ENCODE results near the gene ZRANB1.
A peak's percentile ranks its signal among the peaks of the same experiment; 100 is the strongest.

ZRANB1 gene

DNA sequence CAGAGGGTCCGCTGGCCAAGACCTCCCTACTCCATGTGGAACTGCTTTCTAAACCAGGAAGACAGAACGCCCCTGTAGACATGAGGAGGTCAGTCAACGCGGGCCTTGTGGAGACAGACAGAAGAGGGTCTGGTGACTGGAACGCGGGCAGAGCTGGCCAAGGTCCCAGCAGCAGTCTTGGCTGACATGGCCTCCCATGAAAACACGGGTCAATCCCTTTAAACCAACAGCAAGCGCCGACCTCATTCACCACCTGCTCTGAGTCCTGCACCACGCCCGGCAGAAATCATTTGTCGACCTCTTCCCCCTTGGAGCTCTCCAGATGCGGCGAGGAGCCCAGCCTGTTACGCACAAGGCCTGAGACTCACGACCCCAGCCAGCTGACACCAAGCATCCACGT lies 78.5 kb downstream of the ZRANB1 start:
- no peak for DNase-seq (ENCODE audit: low spot score)

DNA sequence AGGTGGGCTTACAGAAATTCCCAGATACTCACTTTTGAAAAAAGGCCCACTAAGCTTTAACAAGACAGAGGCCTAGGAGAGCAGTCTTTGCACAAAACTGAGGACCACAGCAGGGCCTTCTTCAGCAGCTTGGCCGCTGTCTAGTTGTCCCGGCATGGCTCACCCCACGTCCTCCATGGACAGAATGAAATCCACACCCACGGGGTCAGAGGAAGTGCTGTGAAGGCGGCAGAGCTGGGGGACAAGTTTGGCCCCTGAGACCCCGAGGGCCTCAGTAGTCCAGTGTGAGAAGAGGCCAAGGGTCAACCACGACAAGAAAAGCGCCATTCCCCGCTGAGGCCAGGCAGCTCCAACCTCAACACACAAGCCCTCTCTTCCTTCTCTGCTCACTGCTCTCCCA lies 78.9 kb downstream of the ZRANB1 start:
- DNase-seq (ENCODE audit: low spot score) = no peak

DNA sequence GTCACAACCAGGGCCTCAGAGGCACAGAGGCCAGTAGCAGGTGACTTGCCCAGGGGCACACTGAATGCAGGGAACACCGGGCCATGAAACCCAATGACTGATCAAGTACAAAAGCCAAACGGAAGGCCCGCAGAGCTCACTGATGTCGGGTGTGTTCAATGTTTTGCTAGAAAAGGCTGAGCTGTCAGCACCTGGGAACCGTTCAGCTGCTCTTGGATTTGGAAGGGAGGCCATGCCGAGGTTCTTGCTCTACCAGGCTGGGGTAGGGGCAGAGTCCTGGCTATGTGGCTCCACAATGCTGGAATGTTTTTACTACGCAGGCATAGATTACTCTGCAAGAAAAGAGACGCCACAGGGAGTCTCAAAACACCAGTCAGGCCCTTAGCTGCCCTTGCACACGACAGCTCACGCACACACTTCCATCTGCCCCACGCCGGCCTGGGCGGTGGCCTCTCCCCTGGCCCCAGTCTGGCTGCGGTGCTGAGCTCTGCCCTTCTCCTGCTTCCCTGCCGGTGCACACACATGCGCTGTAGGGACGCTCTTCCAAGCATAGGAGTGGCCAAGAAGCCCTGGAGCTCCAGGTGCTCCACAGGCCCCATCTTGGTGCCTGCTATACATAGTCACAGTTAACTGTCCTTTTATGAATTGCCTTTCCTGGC lies 79.9 kb downstream of the ZRANB1 start:
- no peak for DNase-seq (ENCODE audit: low spot score)

DNA sequence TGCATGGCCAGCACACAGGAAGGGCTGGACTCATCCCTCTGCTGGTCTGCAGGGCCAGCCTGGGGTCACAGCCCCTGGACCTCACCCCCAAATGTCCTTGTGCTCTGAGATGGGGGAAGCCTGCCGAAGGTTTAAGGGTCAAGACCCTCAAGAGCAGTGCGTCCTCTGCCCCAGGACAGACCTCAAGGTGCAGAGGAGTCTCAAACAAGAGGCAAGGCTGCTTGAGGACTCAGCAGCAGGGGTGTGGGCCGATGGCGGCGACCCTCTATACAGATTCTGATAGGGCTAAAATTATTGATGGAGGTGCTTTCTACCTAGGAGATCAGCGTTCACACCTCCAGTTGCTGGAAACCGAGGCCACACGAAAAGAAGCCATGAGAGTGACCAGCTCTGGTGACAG lies 80.7 kb downstream of the ZRANB1 start:
- no peak for DNase-seq (ENCODE audit: low spot score)

DNA sequence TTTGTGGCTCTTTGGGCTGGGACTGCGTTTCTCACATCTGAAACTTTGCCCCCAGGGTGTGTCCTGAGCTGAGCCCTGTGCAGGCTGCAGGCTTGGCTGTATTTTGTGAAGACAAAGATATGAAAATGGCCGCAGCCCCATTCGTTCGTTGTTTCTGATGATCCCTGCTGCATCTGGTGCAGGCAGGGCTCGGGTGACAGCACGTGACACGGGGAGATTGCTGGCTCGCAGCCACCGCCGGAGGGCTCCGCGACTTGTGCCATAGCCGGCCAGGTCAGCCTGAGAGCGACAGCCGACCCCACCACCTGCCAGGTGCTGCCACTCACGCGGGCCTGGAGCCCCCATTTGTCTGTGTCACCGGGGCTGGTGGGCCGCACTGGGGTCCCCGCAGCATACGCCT lies 81.3 kb downstream of the ZRANB1 start:
- no peak for DNase-seq (ENCODE audit: low spot score)

DNA sequence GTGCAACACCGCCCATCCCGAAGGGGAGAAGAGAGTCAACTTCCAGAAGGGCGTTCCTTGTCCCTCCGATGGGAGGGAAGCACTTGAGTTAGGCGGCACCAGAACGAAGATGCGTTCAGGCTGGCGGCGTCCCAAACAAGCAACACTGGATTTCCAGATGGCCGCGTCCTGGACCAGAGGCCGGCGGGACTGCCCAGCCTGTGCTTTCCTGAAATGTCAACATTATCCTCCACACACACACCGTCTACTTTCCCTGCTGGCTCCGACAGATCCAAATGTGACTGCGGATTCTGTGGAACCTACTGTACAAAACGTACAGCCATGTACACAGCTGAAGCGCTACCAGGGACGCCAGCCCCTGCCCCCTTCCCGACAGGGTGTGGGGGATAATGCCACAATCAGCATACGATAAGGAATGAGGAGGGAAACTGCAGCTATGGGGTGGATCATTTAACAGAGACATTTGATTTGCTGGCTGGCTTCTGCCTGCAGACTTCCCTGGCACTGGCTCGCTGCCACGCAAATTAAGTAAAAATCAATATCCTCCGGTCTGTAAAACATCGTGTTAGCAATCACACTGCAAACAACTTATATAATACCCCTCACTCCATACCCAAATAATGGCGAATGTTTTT lies 82.1 kb downstream of the ZRANB1 start:
- no peak for DNase-seq (ENCODE audit: low spot score)

DNA sequence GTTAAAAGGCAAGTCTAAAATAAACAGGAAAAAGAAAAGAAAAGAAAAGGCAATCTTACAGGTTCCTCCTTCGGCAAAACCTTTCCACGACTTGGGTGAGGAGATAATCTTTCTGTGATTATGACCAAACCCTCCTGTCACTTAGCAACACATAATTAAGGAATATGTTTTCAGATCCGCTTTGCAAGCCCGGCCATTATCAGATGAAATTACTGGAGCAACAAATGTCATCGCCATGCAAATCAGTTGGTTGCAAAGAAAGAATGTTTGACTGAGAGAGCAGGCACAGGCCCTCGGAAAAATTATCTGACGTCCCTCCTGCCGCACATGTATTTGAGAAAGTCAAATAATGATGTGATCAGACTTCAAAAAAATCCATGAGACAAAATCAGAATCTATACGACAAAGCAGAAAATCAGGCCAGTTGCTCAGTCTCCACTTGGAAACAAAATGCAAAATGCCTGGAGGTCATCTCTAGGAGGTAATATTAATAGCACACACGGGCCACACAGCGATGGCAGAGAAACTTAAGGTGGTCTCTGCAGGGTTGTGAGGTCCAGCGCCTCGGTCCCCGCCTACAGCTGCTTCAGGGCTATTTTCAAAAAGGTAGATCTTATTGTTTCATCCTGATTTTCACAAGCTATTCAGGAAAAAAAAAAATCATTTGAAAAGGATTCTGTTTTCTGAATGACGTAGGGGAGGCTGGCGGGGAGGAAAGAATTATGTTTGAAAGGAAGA lies 82.7 kb downstream of the ZRANB1 start:
- peak; percentile 51 for DNase-seq (ENCODE audit: low spot score)

DNA sequence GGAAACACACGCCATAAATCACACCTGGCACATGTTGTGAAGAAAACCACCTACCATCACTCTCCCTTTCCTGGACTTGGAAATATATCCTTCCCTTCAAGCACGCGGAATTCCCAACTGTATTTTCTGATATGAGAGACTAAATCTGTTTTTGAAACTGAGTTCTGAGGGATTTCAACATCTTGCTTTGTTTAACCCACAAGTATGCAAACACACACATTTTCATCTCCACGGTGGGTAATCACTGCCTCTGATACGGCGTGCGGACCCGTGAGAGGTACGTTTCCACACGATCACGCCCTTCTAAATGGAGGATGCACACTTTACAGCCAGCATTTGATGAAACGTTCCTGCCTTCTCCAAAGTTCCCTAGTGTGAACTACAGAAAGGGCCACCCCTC lies 83.4 kb downstream of the ZRANB1 start:
- peak; percentile 27 for DNase-seq (ENCODE audit: low spot score)

DNA sequence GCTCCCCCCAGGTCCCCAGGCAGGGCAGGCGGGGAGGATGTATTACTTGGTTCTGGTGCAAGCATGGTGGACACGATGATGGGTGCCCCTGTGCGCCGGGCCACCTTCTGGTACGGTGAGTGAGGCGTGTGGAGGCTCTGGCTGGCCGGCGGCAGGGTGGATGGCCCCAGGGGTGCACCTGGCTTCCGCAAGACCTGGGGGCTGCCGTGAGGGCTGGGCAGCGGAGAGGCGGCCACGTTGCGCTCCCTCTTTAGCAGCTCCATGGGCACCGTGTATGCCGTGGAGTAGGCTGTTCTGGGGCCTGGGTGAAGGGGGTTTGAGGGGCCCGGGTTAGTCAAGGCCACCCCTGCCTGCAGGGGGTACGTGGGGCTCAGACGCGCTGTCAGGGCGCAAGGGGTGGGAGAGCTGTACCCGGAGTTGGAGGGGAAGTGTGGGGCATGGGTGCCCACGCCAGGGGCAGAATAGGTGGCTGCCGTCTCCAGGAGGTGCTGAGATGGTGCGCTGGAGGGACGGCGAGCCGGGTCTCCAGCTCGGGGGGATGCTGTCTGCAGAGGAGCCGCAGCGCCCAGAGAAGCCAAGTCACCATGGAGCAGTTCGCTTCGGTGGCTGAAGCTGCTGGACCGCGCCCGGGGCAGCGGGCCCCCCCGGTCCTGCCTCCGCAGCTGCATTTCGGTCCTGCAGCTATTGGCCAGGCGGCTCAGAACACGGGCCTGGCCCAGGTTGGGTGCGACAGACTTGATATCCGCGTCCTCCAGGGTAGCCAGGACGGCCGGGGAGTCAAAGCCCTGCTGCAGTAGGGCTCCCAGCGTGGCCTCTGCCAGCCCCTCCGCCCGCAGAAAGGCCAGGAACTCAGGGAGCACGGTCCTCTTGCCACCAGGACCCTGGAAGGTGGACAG lies 84.4 kb downstream of the ZRANB1 start:
- no peak for DNase-seq (ENCODE audit: low spot score)

DNA sequence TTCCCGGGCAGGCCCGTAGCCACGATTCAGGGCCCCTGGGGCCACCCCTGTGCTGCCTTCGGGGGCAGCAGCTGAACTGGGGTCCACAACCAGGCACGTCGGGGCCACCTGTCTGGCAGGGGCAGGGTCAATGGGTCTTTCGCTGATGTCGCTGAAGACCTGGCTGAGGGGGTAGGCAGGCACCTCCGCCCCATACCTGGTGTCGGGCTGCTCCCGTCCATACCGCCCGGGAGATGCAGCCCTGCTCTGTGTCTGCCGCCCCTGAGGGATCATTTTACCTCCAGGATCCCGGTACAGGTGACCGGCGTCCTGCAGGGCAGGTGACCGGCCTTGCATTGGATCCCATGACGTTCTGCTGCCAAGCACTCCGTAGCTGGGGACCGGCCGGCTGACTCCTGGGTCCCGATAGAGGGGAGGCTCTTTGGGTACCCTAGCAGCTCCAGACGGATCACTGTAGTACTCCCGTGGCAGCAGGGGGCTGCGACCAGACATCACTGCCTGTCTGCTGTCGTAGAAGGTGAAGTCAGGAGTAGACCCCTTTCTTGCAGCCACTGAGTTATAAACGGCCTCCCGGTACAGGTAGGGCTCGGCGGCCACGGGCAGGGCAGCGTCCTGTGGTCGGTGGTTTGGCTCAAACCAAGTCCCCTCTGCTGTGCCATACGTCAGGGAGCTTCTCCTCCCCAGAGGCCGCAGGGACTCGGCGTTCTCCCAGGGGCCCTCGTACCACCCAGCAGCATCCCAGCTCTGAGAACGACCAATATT lies 85.2 kb downstream of the ZRANB1 start:
- DNase-seq (ENCODE audit: low spot score) = no peak

DNA sequence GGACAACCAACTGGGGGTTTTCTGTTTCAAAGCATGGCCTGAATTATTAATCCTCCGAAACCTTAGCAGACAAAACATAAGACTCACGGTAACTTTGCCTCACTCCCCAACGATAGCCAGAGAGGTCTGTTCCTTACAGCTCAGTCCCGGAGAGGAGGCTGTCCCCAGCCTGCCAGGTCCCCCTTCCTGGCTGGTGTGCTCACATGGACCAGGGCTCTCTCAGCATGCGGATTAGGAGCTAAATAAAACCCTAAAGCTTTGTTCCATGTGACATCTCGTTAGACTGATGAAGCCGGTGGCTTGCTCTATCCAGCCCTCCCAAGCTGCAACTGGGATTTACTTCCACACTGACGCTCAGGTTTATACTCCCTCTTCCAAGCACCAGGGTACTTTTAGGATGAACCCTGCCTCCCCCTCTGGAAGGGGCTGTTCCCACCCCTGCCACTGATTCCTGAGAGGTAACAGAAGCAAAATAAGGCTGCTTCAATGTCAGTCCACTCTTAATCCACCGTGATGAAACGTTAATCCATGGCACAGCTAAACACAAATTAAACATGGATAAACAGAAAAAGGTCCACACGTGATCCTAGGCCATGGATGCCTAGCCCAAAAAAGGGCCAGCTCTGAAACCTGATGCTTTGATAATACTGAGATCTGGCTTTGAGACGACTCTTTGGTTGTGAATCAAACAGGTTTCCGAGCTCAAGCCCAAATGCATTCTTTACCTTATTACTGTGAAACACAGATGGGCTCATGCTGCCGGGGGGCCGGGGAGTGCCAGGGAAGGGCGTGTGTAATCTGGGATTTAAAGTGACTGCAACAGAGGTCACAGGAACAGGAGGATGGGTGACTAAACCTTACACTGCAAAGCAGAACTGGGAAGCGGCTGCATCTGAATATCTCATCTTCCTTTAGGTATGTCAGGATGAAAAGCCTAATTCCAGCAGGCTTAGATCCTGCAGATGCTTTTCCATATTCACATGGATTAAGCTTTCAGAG lies 86.2 kb downstream of the ZRANB1 start:
- no peak for DNase-seq (ENCODE audit: low spot score)

DNA sequence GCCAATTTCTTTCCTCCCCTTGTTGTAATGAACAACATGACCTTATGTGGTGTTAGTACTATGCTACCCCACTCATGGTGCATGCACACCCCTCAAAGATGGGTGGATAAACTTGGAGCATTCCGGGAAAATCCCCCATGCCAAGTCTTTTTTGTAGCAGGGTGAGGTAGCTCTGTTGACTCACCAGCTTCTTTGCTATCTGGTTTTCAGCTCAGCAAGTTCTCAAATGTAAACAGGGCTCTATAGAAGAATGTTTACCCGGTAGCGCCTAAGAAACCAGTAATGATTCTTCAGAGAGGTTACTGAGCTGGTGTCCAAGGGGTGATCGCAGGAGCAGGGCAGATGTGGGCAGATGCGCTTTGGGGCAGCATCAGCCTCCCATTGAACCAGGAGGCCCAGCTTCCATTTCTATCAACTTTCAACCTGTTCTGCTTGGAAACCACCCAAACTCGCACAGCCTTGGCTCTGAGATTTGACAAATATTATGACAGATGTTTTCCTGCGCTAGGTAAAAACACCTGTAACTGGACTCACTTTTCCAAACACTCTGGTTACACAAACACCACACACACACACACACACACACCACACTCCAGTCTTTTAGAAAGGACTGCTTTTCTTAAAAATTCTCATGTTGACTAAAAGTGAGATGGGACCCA lies 87.8 kb downstream of the ZRANB1 start:
- DNase-seq (ENCODE audit: low spot score) = no peak

DNA sequence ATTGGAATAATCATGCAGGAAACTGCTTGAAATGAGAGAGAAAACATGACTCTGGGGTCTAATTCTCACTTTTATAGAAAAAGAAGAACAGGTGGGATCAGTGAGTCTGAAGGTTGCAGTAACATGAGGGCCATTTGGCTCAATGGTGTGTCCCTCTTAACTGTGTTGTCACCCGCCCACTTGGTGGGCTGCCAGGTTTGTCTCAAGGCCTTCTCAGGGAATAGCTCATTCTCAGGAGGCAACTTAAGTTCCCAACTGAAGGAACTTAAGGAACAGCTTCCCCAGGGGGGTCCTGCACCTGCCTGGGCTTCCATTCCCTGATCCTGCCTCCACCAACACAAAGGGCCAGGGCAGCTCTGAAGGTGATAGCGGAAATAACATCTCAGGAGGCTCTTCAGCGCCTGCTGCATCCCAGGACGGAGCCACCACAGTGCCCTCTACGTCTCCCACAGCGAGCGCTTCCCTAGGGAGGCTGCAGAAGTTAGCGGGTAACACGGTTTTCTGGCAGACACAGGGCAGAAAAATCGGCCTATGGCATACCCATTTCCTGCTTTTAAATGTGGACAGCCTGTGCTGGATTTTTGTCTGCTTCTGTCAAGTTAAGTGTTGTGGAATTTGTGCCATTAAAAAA lies 88.8 kb downstream of the ZRANB1 start:
- no peak for DNase-seq (ENCODE audit: low spot score)

DNA sequence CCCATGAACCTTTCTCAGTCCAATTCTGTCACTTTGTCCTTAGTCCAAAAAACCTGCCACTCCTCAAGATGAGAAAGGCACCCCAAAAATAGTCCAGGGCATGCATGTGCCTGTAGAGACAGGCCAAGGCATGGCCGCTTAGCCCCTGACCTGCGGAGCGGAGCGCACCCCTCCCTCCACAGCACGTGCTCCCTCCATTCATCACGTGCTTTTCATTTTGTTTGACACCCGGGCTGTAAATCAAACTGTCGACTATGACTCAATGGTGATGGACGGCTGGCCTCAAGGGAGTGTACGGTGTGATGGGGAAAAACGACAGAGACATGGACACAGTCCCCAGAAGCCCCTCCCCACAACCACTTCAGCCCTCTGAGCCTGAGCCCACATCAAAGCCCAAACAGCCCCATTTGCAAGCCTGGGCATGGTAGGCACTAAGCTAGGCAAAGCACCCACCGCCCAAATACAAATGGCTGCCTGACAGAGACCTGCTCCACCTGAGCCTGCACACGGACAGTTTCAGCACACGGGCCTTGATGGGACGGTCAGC lies 90.6 kb downstream of the ZRANB1 start:
- no peak for DNase-seq (ENCODE audit: low spot score)

DNA sequence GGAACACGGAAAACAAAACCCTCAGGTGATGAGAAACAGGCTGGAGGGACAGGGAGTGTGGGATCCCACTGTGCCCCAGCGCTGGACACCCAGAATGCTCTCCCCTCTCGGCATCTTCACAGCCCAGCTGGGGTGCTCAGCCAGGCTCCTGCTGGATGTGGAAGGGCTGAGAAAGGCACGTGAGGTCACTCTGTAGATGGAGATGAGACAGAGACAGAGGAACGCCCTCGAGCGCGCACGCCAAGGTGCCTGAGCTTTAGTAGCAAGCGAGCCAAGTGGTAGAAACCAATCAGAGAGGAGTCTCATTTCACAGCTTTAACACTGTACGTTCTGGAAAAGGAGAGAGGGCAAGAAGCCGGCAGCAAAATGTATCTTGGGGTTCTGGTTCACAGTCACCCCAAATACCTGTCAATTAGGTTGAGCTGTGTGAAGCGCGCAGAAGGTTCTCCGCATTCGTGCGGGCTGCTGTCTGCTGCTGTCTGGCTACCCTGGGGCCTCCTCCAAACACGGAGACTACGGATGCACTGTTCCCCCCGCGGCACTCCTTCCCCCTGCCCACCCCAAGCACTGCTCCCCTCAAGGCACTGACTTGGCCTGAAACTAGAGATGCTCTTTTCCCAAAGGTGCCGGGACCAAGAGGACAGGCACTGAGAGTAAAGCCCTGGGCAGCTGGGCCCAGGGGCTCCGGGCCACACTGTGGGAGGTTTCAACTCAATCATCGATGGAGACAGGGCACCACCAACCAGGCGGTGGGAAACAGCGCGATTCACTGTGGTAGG lies 91.4 kb downstream of the ZRANB1 start:
- DNase-seq (ENCODE audit: low spot score) = no peak

DNA sequence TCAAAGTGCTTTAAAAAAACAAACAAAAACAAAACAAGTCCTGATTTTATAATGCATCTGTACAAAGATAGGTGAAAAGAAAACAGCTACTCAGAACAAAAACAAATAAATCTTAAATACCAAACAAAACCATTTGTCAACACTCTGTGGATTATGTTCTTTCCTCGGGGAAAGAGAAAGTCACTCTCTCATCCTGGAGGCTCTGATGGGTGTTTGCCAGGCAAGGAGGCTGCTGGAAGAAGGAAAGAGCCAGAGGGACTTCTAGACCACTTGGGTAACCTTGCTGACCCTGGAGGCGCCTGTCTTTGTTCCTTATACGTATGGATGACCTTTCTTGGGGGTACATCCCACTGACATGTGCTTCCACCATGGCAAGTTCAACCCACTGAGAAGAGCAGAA lies 92.8 kb downstream of the ZRANB1 start:
- no peak for DNase-seq (ENCODE audit: low spot score)

DNA sequence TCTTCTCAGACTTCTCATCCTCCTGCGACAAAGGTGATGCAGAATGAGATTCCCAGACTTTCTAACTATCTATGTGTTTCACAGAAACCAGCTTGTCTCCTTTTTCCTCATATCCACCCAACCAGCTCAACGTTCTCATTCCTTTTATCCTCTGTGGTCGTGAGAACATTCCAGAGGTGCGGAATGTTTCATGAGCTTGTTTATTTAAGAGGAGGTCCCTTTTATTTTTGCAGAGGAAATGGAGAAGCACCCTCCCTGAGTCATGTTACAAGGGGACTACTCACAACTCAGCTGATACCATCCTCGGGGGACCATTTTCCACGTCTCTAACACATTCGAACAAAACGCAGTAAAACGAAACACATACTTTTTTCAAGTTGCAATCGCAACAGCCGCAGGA lies 93.2 kb downstream of the ZRANB1 start:
- no peak for DNase-seq (ENCODE audit: low spot score)

DNA sequence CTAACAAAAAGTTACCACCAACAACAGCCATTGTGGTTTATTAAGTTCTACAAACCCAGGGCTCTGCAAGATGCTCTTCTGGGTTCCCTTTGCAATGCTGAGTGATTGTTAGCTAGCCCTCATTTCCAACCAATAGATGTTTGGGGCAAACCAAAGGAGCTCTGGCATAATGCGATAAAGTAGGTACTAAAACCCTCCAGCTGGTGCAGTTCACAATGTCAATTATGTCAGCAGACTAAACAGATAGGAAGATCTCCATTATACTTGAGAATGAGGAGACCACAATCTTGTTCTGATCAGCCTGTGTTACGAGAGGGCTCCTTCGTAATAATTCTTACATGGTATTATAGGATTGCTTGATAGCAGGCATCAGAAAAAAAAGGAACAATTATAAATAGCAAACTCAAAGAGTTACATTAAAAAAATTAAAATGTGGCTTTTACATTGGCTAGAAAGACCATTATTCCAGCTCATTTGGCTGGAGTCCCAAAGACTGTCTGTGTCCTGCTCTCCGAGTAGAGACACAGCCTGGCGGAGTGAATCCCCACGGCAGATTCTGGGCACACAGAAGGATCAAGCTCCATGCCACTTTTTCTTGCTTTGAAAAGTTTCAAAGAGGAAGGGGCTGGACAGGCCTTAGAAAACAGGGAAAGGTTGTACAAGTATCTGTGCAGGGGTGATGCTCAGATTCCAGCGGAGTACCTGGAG lies 93.8 kb downstream of the ZRANB1 start:
- no peak for DNase-seq (ENCODE audit: low spot score)
